GM12875 (cell line): ENCODE results near the gene EED.
A peak's percentile ranks its signal among the peaks of the same experiment; 100 is the strongest.

ENCODE experiments used
- H3K4me3 ChIP-seq: one replicate; pipeline ENCODE4 v1.5.1; 2011; ENCODE audit warnings: low read depth, low read length, control low read depth
- TF ChIP-seq, protein P1 (sequence below): IDR thresholded peaks from 2 replicates; pipeline ENCODE4 v1.5.1; 2011; ENCODE audit warnings: low read depth, mild to moderate bottlenecking, control low read depth, inconsistent platforms, low read length, moderate library complexity, borderline replicate concordance; ENCODE audit not compliant: insufficient read depth

EED gene

DNA sequence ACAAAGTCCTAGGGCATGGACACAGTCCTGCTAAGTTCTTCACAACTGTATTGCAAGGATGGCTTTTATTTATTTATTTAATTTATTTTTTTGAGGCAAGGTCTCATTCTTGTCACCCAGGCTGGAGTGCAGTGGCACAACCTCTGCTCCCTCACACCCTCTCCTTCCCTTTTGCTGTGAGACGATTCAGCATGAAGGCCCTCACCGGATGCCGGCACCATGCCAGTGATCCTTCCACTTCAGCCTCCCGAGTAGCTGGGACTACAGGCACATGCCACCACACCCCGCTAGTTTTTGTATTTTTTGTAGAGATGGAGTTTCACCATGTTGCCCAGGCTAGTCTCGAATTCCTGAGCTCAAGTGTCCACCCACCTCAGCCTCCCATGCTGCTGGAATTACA lies 17.8 kb downstream of the EED start:
- TF ChIP-seq, protein P1, sequence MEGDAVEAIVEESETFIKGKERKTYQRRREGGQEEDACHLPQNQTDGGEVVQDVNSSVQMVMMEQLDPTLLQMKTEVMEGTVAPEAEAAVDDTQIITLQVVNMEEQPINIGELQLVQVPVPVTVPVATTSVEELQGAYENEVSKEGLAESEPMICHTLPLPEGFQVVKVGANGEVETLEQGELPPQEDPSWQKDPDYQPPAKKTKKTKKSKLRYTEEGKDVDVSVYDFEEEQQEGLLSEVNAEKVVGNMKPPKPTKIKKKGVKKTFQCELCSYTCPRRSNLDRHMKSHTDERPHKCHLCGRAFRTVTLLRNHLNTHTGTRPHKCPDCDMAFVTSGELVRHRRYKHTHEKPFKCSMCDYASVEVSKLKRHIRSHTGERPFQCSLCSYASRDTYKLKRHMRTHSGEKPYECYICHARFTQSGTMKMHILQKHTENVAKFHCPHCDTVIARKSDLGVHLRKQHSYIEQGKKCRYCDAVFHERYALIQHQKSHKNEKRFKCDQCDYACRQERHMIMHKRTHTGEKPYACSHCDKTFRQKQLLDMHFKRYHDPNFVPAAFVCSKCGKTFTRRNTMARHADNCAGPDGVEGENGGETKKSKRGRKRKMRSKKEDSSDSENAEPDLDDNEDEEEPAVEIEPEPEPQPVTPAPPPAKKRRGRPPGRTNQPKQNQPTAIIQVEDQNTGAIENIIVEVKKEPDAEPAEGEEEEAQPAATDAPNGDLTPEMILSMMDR = no peak
- H3K4me3 ChIP-seq = no peak overlapping the region

DNA sequence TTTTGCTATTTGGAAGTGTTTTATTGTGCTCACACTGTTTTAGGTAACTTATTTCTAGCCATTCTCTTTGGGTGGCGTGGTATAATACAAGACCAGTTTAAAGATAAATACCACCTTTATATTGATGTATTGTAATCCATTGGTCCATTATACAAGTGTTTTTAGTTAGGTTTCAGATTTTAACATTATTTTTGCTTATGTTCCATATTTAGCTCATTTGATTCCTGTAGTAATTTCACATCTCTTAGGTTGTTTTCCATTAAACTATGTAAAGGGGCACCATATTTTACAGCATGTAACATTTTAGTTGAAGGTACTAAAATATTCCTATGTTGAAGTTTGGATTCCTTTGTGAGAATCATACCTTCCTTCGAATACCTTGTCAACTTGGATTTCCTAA lies 20.1 kb downstream of the EED start:
- H3K4me3 ChIP-seq = no peak overlapping the region
- TF ChIP-seq, protein P1 = no peak

DNA sequence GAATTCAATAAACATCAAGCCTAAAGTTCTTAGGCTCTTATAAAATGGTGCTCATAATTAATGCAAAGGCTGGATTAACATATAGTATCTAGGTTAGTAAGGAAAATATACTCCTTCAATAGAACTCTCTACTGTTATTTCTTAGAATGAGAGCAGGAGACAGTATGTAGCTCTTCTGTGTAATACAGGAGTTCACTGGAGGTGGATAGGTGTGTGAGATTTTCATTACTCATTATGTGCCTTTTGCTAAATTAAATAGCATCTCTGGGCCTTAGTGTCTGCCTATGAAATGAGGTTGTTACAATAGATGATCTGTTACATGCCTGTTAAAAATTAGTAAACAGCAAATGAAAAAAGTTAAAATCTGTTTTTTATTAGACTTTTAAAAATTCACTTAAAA lies 20.6 kb downstream of the EED start:
- H3K4me3 ChIP-seq = no peak overlapping the region
- TF ChIP-seq, protein P1 = no peak

DNA sequence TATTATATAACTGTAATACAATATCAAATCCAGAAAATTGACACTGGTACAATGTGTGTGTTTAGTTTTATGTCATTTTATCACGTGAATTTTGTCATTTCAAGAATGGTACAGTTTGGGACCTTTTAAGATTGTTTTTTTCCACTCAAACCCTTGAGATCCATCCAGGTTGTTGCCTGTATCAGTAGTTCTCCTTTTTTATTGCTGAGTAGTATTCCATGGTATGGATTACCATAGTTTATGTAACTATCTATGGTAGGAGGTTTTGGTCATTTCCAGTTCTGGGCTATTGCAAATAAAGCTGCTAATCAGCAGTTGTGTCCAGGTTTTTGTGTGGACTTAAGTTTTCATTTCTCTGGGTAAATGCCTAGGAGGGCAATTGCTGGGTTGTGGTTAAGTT lies 25.1 kb downstream of the EED start:
- TF ChIP-seq, protein P1 = no peak
- H3K4me3 ChIP-seq = no peak overlapping the region

DNA sequence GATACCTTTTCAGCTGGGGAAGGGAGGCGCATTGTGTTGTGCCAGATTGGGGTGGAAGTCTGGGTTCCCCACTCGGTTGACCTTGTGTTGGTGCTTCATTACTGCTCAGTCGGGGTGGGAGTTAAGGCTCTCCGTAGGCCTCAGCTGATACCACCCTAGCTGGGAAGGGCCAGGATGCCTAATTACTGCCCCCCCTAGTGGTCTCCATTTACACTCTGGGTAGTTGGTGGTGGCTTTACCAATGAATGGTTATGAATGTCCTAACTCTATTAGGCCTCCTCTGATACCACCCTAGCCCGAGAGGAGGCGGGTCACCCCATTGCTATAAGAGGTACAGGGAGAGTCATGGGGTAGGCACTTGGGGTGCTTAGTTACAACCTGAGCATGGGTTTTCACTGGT lies 29.9 kb downstream of the EED start:
- TF ChIP-seq, protein P1 = peak; percentile 34; the same call in 1 of the 2 replicates
- no peak overlapping the region for H3K4me3 ChIP-seq

DNA sequence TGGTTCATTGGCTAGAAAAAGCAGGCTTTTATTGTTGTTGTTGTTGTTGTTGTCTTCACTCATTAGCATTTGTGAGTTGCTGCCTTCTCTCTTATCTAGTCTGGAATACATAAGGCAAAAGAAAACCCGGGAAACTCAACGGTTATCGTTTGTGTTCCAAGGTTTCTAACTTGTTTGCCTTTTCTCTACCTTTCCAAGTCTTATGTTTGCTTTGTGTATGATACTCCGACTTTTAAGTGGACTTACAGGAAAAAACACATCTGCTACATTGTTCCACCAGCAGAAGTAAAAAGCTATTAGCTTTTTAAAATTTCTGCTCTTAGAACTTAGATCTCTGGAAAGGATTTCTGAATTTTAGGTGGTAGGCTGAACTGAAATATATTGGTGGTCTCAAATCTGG lies 30.4 kb downstream of the EED start:
- TF ChIP-seq, protein P1 = no peak
- H3K4me3 ChIP-seq = no peak overlapping the region

DNA sequence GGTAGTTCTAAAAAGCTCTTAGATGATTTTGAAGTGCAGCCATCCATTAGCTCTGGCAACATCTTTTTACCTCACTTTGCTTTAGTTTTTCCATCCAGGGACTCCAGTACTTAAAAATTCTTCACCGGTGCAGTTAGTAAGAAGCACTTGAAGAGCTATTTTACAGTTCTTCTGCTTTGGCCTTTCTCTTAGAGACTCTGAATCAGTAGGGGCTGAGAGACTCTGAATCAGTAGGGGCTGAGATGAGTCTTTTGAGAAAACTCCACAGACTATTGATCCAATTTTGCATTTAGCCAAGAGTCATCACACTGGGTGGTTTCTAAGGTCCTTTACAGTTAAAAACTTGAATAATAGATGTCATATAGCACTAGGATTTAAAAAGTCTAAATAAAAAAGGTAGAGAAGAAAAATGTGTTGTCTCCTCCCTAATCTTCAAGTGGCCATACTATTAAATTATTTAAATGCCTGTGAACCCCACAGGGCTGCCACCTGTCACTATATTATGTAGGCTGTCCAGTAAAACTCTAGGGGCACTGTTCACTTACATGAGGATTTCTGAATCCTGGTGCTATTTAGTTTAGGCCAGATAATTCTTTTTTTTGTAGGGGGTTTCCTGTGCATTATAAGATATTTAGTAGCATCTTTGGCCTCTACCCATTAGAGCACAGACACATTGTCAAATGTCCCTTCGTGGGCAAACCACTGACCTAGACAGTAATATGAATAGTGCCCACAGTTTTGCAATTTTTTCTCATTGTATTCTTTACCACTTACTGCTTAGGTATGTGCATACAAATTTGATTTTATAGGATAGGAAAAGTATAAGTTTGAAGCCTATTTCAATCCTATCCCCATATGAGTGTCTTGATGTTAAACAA lies 31.2 kb downstream of the EED start:
- no peak overlapping the region for H3K4me3 ChIP-seq
- TF ChIP-seq, protein P1 = no peak
